SU-DHL-6 (cell line): Measurements from ENCODE around the gene GPD1.

Source experiments
- EZH2phosphoT487 ChIP-seq: fragments of 200-600 bp; sonication (generic), shearing (Covaris generic); conservative IDR thresholded peaks from 2 replicates; pipeline ENCODE4 v1.6.1; 2018; ENCODE audit warnings: mild to moderate bottlenecking, antibody characterized with exemption, low read length, moderate library complexity, mixed read lengths
- TF ChIP-seq, protein P1 (sequence below): fragments of 200-600 bp; sonication (generic); IDR thresholded peaks from one replicate; pipeline ENCODE4 v1.5.1; 2017; ENCODE audit warnings: antibody characterized with exemption, mild to moderate bottlenecking, low read length, moderate library complexity; ENCODE audit not compliant: insufficient read depth, poor library complexity, severe bottlenecking

DNA sequence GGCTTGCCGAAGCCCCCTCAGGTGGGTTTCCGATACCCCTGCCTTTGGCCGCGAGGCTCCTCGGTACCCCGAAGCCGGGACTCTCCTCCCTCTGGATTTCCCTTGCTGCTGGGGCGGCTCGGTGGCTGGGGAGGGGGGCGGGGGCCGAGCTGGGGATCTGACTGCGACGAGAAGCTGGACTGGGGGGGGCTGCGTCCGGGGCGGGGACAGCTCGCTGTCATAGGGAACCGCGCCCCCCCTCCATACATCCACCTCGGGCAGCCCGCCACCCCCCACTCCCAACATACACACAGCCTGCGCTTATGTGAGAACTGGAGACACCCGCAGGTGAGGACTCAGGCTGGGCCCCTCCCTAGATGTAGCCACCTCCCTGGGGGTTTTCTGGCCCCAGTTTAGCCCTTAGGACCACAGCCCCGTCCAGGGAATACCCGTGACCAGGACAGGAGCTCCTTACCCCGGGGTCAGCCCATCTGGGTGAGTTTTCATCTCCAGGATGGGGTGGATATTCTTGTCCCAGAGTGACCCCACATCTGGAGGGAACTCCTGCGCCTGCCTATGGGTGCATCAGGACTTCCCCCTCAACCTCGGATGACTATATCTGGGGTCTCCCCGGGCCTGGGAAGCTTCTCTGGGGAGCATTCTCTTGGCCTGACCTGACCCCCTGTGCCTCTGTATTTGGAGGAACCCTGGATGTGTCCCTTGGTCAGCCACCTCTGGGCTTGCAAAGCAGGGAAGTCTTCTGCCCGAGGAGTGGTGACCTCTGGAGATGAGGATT lies 45.7 kb upstream of the GPD1 start:
- TF ChIP-seq, protein P1, sequence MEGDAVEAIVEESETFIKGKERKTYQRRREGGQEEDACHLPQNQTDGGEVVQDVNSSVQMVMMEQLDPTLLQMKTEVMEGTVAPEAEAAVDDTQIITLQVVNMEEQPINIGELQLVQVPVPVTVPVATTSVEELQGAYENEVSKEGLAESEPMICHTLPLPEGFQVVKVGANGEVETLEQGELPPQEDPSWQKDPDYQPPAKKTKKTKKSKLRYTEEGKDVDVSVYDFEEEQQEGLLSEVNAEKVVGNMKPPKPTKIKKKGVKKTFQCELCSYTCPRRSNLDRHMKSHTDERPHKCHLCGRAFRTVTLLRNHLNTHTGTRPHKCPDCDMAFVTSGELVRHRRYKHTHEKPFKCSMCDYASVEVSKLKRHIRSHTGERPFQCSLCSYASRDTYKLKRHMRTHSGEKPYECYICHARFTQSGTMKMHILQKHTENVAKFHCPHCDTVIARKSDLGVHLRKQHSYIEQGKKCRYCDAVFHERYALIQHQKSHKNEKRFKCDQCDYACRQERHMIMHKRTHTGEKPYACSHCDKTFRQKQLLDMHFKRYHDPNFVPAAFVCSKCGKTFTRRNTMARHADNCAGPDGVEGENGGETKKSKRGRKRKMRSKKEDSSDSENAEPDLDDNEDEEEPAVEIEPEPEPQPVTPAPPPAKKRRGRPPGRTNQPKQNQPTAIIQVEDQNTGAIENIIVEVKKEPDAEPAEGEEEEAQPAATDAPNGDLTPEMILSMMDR, result no peak
- no peak for TF ChIP-seq EZH2phosphoT487
